Panc1 (cell line): Measurements from ENCODE around the gene CFAP20DC. TPM values are rescaled to one million over a fixed set of nuclear protein-coding genes. Genes with fewer than 3 reads are reported as not detected.

Experiments
- ATAC-seq: fragments of 200-7000 bp; cut with Tn5 transposase; 2 replicates; pipeline ENCODE4 v1.9.1; 2020; ENCODE audit warnings: mild to moderate bottlenecking, moderate library complexity
- BruUV-seq: library from RNA; stranded (reverse); fragments of 400-500 nt; replicated peaks from 2 replicates; lab custom pipeline; 2021; lab: Mats Ljungman, UMichigan
- CTCF ChIA-PET: fragments of 300-600 bp; sonication (Branson Sonifier 250); formaldehyde crosslinking; loops from one replicate; lab custom pipeline; 2022; ENCODE audit warnings: antibody characterized with exemption; lab: Charles Lee
- POLR2A ChIA-PET: fragments of 300-600 bp; sonication (Branson Sonifier 250); formaldehyde crosslinking; loops from one replicate; lab custom pipeline; 2022; ENCODE audit warnings: antibody characterized with exemption; lab: Charles Lee
- DNase-seq: peaks from one replicate; pipeline ENCODE4 v3.0.0-alpha.2; 2010; ENCODE audit warnings: low read depth, low spot score
- H3K27ac ChIP-seq: 2 replicates; pipeline ENCODE4 v1.5.1; 2011; ENCODE audit warnings: mild to moderate bottlenecking, low read length, inconsistent platforms
- H3K27me3 ChIP-seq: fragments of 200-500 bp; sonication (Bioruptor generic); 2 replicates; pipeline ENCODE4 v1.6.0; 2014; ENCODE audit warnings: low read length, inconsistent platforms; ENCODE audit not compliant: control insufficient read depth, insufficient read depth
- H3K36me3 ChIP-seq: fragments of 200-500 bp; sonication (Bioruptor generic); 2 replicates; pipeline ENCODE4 v1.5.1; 2014; ENCODE audit warnings: inconsistent platforms, mild to moderate bottlenecking, low read length, moderate library complexity; ENCODE audit not compliant: control insufficient read depth, insufficient read depth
- H3K4me1 ChIP-seq: 2 replicates; pipeline ENCODE4 v1.5.1; 2011; ENCODE audit warnings: inconsistent platforms, mild to moderate bottlenecking, low read length, moderate library complexity; ENCODE audit not compliant: control insufficient read depth, insufficient read depth
- H3K4me3 ChIP-seq, 2 experiments: 2 replicates each; pipeline ENCODE4 v1.5.1; 2011 to 2012; ENCODE audit warnings: low read depth in 2 of 2, low read length in 2 of 2, mild to moderate bottlenecking in 2 of 2, inconsistent platforms in 1 of 2, moderate library complexity in 1 of 2
- H3K9me3 ChIP-seq: fragments of 200-500 bp; sonication (Bioruptor generic); 2 replicates; pipeline ENCODE4 v1.5.1; 2014; ENCODE audit warnings: low read depth, mild to moderate bottlenecking, inconsistent platforms, low read length, moderate library complexity; ENCODE audit not compliant: control insufficient read depth, insufficient read depth
- POLR2AphosphoS5 ChIP-seq: IDR thresholded peaks from 2 replicates; pipeline ENCODE4 v1.6.1; 2012; ENCODE audit warnings: mild to moderate bottlenecking, low read depth, low read length, moderate library complexity
- SIN3A ChIP-seq: IDR thresholded peaks from 2 replicates; pipeline ENCODE4 v1.6.1; 2012; ENCODE audit warnings: low read depth, mild to moderate bottlenecking, low read length, moderate library complexity, borderline replicate concordance; ENCODE audit not compliant: insufficient read depth
- TCF7L2 ChIP-seq: IDR thresholded peaks from 2 replicates; pipeline ENCODE4 v1.6.1; 2011; ENCODE audit warnings: mild to moderate bottlenecking, low read depth, low read length, inconsistent platforms
- in situ Hi-C: cut with HindIII; loops from 2 replicates; pipeline ENCODE4 v1.10.0; 2016; ENCODE audit warnings: low sequenced_read_pairs, low pct_unique_long_range_greater_than_20kb
- intact Hi-C: fragments of 100-400 bp; cut with micrococcal nuclease; formaldehyde crosslinking; loops from one replicate; pipeline ENCODE4 v1.10.0; 2022; ENCODE audit not compliant: unreplicated experiment
- total RNA-seq: library from RNA; stranded (reverse); gene quantifications from one replicate; pipeline ENCODE4 v1.2.1, GENCODE V29; 2021; ENCODE audit not compliant: unreplicated experiment
- TF ChIP-seq, protein P1 (sequence below): fragments of 450-650 bp; IDR thresholded peaks from 2 replicates; pipeline ENCODE4 v1.5.1; 2017; ENCODE audit warnings: mild to moderate bottlenecking
- TF ChIP-seq, protein P2 (sequence below), 2 experiments: IDR thresholded peaks; 2 replicates each; pipeline ENCODE4 v1.6.1; 2011 to 2012; ENCODE audit warnings: low read depth in 2 of 2, control low read depth in 1 of 2, low read length in 1 of 2, mild to moderate bottlenecking in 1 of 2, moderate library complexity in 1 of 2; ENCODE audit not compliant: insufficient read depth in 1 of 2

The CFAP20DC gene
- total RNA-seq, 1 experiment from 2014 or later, result 4.0 TPM

GRCh38 chr3:58793938-58794337 lies 255.9 kb downstream of the CFAP20DC start:
- DNase-seq (no peak), ATAC-seq (no peak)
- Histone ChIP-seq H3K4me3 (no peak overlapping the region), H3K9me3 (no peaks in the 10 kb centered on the region), H3K27me3 (no peaks in the 10 kb centered on the region), H3K36me3 (no peaks in the 10 kb centered on the region), H3K4me1 (no peaks in the 10 kb centered on the region), H3K27ac (no peak overlapping the region)
- POLR2A ChIA-PET, result no interaction called here
- in situ Hi-C loops (no loop called here), intact Hi-C loops (no loop called here)
- TF ChIP-seq TCF7L2 (no peak), POLR2AphosphoS5 (no peak), SIN3A (no peak)
- TF ChIP-seq, protein P1, sequence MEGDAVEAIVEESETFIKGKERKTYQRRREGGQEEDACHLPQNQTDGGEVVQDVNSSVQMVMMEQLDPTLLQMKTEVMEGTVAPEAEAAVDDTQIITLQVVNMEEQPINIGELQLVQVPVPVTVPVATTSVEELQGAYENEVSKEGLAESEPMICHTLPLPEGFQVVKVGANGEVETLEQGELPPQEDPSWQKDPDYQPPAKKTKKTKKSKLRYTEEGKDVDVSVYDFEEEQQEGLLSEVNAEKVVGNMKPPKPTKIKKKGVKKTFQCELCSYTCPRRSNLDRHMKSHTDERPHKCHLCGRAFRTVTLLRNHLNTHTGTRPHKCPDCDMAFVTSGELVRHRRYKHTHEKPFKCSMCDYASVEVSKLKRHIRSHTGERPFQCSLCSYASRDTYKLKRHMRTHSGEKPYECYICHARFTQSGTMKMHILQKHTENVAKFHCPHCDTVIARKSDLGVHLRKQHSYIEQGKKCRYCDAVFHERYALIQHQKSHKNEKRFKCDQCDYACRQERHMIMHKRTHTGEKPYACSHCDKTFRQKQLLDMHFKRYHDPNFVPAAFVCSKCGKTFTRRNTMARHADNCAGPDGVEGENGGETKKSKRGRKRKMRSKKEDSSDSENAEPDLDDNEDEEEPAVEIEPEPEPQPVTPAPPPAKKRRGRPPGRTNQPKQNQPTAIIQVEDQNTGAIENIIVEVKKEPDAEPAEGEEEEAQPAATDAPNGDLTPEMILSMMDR, result no peak
- TF ChIP-seq, protein P2, sequence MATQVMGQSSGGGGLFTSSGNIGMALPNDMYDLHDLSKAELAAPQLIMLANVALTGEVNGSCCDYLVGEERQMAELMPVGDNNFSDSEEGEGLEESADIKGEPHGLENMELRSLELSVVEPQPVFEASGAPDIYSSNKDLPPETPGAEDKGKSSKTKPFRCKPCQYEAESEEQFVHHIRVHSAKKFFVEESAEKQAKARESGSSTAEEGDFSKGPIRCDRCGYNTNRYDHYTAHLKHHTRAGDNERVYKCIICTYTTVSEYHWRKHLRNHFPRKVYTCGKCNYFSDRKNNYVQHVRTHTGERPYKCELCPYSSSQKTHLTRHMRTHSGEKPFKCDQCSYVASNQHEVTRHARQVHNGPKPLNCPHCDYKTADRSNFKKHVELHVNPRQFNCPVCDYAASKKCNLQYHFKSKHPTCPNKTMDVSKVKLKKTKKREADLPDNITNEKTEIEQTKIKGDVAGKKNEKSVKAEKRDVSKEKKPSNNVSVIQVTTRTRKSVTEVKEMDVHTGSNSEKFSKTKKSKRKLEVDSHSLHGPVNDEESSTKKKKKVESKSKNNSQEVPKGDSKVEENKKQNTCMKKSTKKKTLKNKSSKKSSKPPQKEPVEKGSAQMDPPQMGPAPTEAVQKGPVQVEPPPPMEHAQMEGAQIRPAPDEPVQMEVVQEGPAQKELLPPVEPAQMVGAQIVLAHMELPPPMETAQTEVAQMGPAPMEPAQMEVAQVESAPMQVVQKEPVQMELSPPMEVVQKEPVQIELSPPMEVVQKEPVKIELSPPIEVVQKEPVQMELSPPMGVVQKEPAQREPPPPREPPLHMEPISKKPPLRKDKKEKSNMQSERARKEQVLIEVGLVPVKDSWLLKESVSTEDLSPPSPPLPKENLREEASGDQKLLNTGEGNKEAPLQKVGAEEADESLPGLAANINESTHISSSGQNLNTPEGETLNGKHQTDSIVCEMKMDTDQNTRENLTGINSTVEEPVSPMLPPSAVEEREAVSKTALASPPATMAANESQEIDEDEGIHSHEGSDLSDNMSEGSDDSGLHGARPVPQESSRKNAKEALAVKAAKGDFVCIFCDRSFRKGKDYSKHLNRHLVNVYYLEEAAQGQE (IDR thresholded peaks at IDR 0.05; ENCODE audit: insufficient read depth in 1 of 2, low read depth in 2 of 2, low read length in 1 of 2), result no peak
- CTCF ChIA-PET, result no interaction called here
- BruUV-seq, result no TSS peak

DNA sequence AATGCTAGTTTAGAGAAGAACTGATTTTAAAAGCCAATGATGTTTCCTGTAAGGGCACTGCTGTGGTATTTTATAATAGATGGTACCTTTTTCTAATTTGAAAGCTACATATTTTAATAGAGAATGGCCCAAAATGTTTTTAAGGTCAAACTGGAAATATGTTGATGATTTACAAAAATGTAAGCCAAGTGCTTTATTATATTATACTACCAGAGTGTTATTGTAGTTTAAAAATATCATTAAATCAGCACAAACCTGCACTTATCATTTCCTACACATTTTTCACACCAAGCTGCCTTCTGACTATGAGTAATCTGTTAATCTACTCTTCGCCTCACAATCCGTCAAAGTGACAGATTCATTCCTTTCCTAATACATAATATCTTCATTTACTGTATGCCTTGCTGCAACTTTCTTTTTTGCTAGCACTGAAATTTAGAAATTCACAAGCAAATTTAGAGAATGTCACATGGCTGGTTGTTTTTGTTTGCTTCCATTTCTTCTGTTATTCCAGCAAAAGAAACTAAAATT lies 256.8 kb downstream of the CFAP20DC start:
- no peak overlapping the region for H3K4me3 ChIP-seq
- no peak overlapping the region for H3K27ac ChIP-seq
- CTCF ChIA-PET, result interaction anchor here (0.5 kb wide), 1 partner anchor 116 kb away, joined by 3 read pairs; no protein-coding TSS in a partner anchor
- POLR2A ChIA-PET, result no interaction called here
- ATAC-seq (no peak), DNase-seq (no peak)
- TF ChIP-seq, protein P1, result no peak
- TF ChIP-seq, protein P2 (IDR thresholded peaks at IDR 0.05; ENCODE audit: insufficient read depth in 1 of 2, low read depth in 2 of 2, low read length in 1 of 2), result no peak
- TF ChIP-seq TCF7L2 (no peak), POLR2AphosphoS5 (no peak), SIN3A (no peak)
- no peaks in the 10 kb centered on the region for H3K4me1 ChIP-seq
- H3K36me3 ChIP-seq, result no peaks in the 10 kb centered on the region
- in situ Hi-C loops, result no loop called here
- no peaks in the 10 kb centered on the region for H3K9me3 ChIP-seq
- no peaks in the 10 kb centered on the region for H3K27me3 ChIP-seq
- BruUV-seq, result no TSS peak
- intact Hi-C loops, result no loop called here
